Measurements from ENCODE around the gene MOCOS. TPM values are rescaled to one million over a fixed set of nuclear protein-coding genes. Genes with fewer than 3 reads are reported as not detected.
"Not testable (repeated sequence)": the region's sequence is repeated elsewhere in the genome, so short reads cannot be mapped to it uniquely, and the experiment has no call there.

Gene MOCOS
- total RNA-seq, 1 donor from 2014 or later: 0.38 TPM

- ATAC-seq (no peak), DNase-seq (ENCODE audit: missing footprints) (no peak)
- intact Hi-C loops (cut with DNase I): no loop called here
Measured at GRCh38 chr18:36196238-36196995, 9.1 kb downstream of the MOCOS start.

- intact Hi-C loops (cut with DNase I): no loop called here
Measured at GRCh38 chr18:36197511-36198166, 10.3 kb downstream of the MOCOS start.

GRCh38 chr18:36199691-36200295 lies 12.5 kb downstream of the MOCOS start:
- intact Hi-C loops (cut with DNase I): no loop called here
- DNase-seq (ENCODE audit: missing footprints) (no peak), ATAC-seq (no peak)

More at GRCh38 chr18:36197511-36198166, 10.3 kb downstream of the MOCOS start:
- ATAC-seq (no peak), DNase-seq (ENCODE audit: missing footprints) (no peak)

GRCh38 chr18:36200354-36200771 lies 13.1 kb downstream of the MOCOS start:
- intact Hi-C loops (cut with DNase I): no loop called here
- no peak for ATAC-seq
- DNase-seq (ENCODE audit: missing footprints): no peak

- ATAC-seq (no peak), DNase-seq (ENCODE audit: missing footprints) (no peak)
- intact Hi-C loops (cut with DNase I): no loop called here
Measured at GRCh38 chr18:36201765-36202164, 14.5 kb downstream of the MOCOS start.

- no peak for ATAC-seq
- intact Hi-C loops (cut with DNase I): no loop called here
- DNase-seq (ENCODE audit: missing footprints): no peak
Measured at GRCh38 chr18:36203360-36203895, 16.1 kb downstream of the MOCOS start.

- ATAC-seq (no peak), DNase-seq (ENCODE audit: missing footprints) (no peak)
- intact Hi-C loops (cut with DNase I): no loop called here
Measured at GRCh38 chr18:36205166-36205565, 17.9 kb downstream of the MOCOS start.

GRCh38 chr18:36207303-36207702 lies 20.0 kb downstream of the MOCOS start:
- DNase-seq (ENCODE audit: missing footprints) (no peak), ATAC-seq (no peak)
- intact Hi-C loops (cut with DNase I): no loop called here

- intact Hi-C loops (cut with DNase I); DNase-seq (ENCODE audit: missing footprints); ATAC-seq: not testable (repeated sequence)
Measured at GRCh38 chr18:36207969-36208368, 20.7 kb downstream of the MOCOS start.

- DNase-seq (ENCODE audit: missing footprints) (no peak), ATAC-seq (no peak)
- intact Hi-C loops (cut with DNase I): no loop called here
Measured at GRCh38 chr18:36211612-36212065, 24.3 kb downstream of the MOCOS start.

GRCh38 chr18:36212301-36213171 lies 25.2 kb downstream of the MOCOS start:
- intact Hi-C loops (cut with DNase I): no loop called here
- DNase-seq (ENCODE audit: missing footprints) (no peak), ATAC-seq (peak; percentile 47)

- intact Hi-C loops (cut with DNase I): no loop called here
- DNase-seq (ENCODE audit: missing footprints): no peak
- ATAC-seq: no peak
Measured at GRCh38 chr18:36214811-36215210, 27.5 kb downstream of the MOCOS start.

- ATAC-seq (no peak), DNase-seq (ENCODE audit: missing footprints) (no peak)
Measured at GRCh38 chr18:36215577-36215976, 28.3 kb downstream of the MOCOS start.

GRCh38 chr18:36217348-36217747 lies 30.1 kb downstream of the MOCOS start:
- DNase-seq (ENCODE audit: missing footprints) (no peak), ATAC-seq (no peak)
- intact Hi-C loops (cut with DNase I): no loop called here

More at GRCh38 chr18:36215577-36215976, 28.3 kb downstream of the MOCOS start:
- intact Hi-C loops (cut with DNase I): no loop called here

- intact Hi-C loops (cut with DNase I): no loop called here
- ATAC-seq: no peak
- no peak for DNase-seq (ENCODE audit: missing footprints)
Measured at GRCh38 chr18:36229188-36229587, 41.9 kb downstream of the MOCOS start.

- intact Hi-C loops (cut with DNase I); DNase-seq (ENCODE audit: missing footprints); ATAC-seq: not testable (repeated sequence)
Measured at GRCh38 chr18:36240510-36240909, 53.2 kb downstream of the MOCOS start.

- intact Hi-C loops (cut with DNase I): no loop called here
- no peak for DNase-seq (ENCODE audit: missing footprints)
- ATAC-seq: no peak
Measured at GRCh38 chr18:36241831-36242230, 54.5 kb downstream of the MOCOS start.

- DNase-seq (ENCODE audit: missing footprints): no peak
- no peak for ATAC-seq
- intact Hi-C loops (cut with DNase I): no loop called here
Measured at GRCh38 chr18:36247036-36247435, 59.7 kb downstream of the MOCOS start.

- no peak for DNase-seq (ENCODE audit: missing footprints)
- intact Hi-C loops (cut with DNase I): no loop called here
- no peak for ATAC-seq
Measured at GRCh38 chr18:36249392-36249791, 62.1 kb downstream of the MOCOS start.

Data from Right ventricle myocardium inferior (tissue), 1 donor.